ENCODE measurements around the gene PDE6C. TPM values are rescaled to one million over a fixed set of nuclear protein-coding genes. Genes with fewer than 3 reads are reported as not detected.

PDE6C gene
- total and polyA plus RNA-seq, 2 of the 4 experiments (the other 2 are of a cell fraction), result not detected

GRCh38 chr10:93707623-93708022 lies 95.3 kb downstream of the PDE6C start:
- in situ Hi-C loops (cut with MboI; ENCODE audit: low sequenced_read_pairs), result no loop called here
- intact Hi-C loops (cut with micrococcal nuclease), result loop anchor here (10.0 kb wide), 1 partner anchor 627 kb away; no protein-coding TSS in a partner anchor
- H4K91ac ChIP-seq (ENCODE audit: insufficient read depth, low read depth, low read length), result no peak overlapping the region
- no peak overlapping the region for H3K56ac ChIP-seq (ENCODE audit: extremely low read depth, insufficient read depth, low read length)
- no peak overlapping the region for H3K4ac ChIP-seq (ENCODE audit: low read depth, low read length)
- ATAC-seq (ENCODE audit: low read depth) (no peak), DNase-seq (no peak)
- no peaks in the 10 kb centered on the region for H3K36me3 ChIP-seq (ENCODE audit: control insufficient read depth, insufficient read depth, low read length)
- no peaks in the 10 kb centered on the region for H4K20me1 ChIP-seq (ENCODE audit: insufficient read depth, low read length)
- H3K14ac ChIP-seq (replicated peaks; ENCODE audit: low read depth, low read length), result no peak overlapping the region
- no peaks in the 10 kb centered on the region for H3K4me1 ChIP-seq (ENCODE audit: control insufficient read depth, insufficient read depth, low read length)
- H2BK15ac ChIP-seq (ENCODE audit: low read depth, low read length), result no peak overlapping the region
- H2AK5ac ChIP-seq (ENCODE audit: low read depth, low read length), result no peak overlapping the region
- no peaks in the 10 kb centered on the region for H3K9me3 ChIP-seq (ENCODE audit: control insufficient read depth, insufficient read depth, low read length)
- BruUV-seq (replicated peaks), result no TSS peak
- POLR2A ChIA-PET (ENCODE audit: unreplicated experiment), result no interaction called here
- no peak overlapping the region for H2BK5ac ChIP-seq (ENCODE audit: low read depth, low read length, poor library complexity, severe bottlenecking)
- no peak overlapping the region for H3K18ac ChIP-seq (ENCODE audit: low read depth, low read length)
- no peak overlapping the region for H2AK9ac ChIP-seq (replicated peaks; ENCODE audit: low read depth, low read length, poor library complexity)
- no peak for TF ChIP-seq NFE2L2 (IDR thresholded peaks at IDR 0.05; ENCODE audit: low read depth, low read length)
- H3K9me1 ChIP-seq (ENCODE audit: insufficient read depth, low read length), result no peaks in the 10 kb centered on the region
- H2BK120ac ChIP-seq (ENCODE audit: low read depth, low read length), result no peak overlapping the region
- no peak overlapping the region for H2BK20ac ChIP-seq (ENCODE audit: low read depth, low read length)
- CTCF ChIA-PET, result no interaction called here
- H4K8ac ChIP-seq (ENCODE audit: low read depth in 2 of 2, low read length in 2 of 2), result no peak overlapping the region
- dilution Hi-C loops (cut with HindIII; ENCODE audit: low sequenced_read_pairs, unreplicated experiment), result no loop called here
- H4K5ac ChIP-seq (ENCODE audit: low read depth, low read length), result no peak overlapping the region
- no peaks in the 10 kb centered on the region for H3K79me1 ChIP-seq (ENCODE audit: low read depth in 1 of 2, low read length in 2 of 2)
- H3K27me3 ChIP-seq (ENCODE audit: control insufficient read depth, insufficient read depth, low read length), result peaks cover 6% of the 10 kb centered on the region
- H3K4me3 ChIP-seq (ENCODE audit: insufficient read depth, low read depth, low read length), result no peak overlapping the region
- H3K23ac ChIP-seq (ENCODE audit: low read depth, low read length), result no peak overlapping the region
- no peak overlapping the region for H3K4me2 ChIP-seq (ENCODE audit: low read depth, low read length)
- H3K9ac ChIP-seq (ENCODE audit: low read depth, low read length), result no peak overlapping the region
- no peak overlapping the region for H2AFZ ChIP-seq (replicated peaks; ENCODE audit: low read length, poor library complexity)
- no peak overlapping the region for H3K27ac ChIP-seq (ENCODE audit: insufficient read depth, low read length)
